Measurements from ENCODE around the gene CYBA.

GRCh38 chr16:88681709-88682451 lies 31.0 kb upstream of the CYBA start:
- TF ChIP-seq CTCF (conservative IDR thresholded peaks at IDR 0.05; ENCODE audit: low read depth, low read length): no peak
- TF ChIP-seq RCOR1 (IDR thresholded peaks at IDR 0.05; ENCODE audit: insufficient replicate concordance, low read length): no peak
- no peak for TF ChIP-seq POLR2A (IDR thresholded peaks at IDR 0.05; ENCODE audit: low read depth, low read length)
- TF ChIP-seq FOS (IDR thresholded peaks at IDR 0.05; ENCODE audit: low read depth, low read length): no peak
- TF ChIP-seq MXI1 (IDR thresholded peaks at IDR 0.05; ENCODE audit: borderline replicate concordance, low read depth, low read length): no peak
- TF ChIP-seq CEBPB (IDR thresholded peaks at IDR 0.05; ENCODE audit: low read depth, low read length): no peak
- TF ChIP-seq SMC3 (IDR thresholded peaks at IDR 0.05; ENCODE audit: low read depth, low read length): no peak
- no peak for TF ChIP-seq RAD21 (IDR thresholded peaks at IDR 0.05; ENCODE audit: low read length)
- no peak for TF ChIP-seq RFX5 (IDR thresholded peaks at IDR 0.05; ENCODE audit: low read depth, low read length)
- no peak for TF ChIP-seq MAFK (IDR thresholded peaks at IDR 0.05; ENCODE audit: low read depth, low read length)
- no peak for TF ChIP-seq USF2 (IDR thresholded peaks at IDR 0.05; ENCODE audit: low read depth, low read length)
- no peak for TF ChIP-seq ELK1 (IDR thresholded peaks at IDR 0.05; ENCODE audit: borderline replicate concordance, low read depth, low read length)

Measured in IMR-90 (cell line).